ENCODE measurements around the gene RUSF1.
"Not testable (repeated sequence)": the region's sequence is repeated elsewhere in the genome, so short reads cannot be mapped to it uniquely, and the experiment has no call there.

The RUSF1 gene

GRCh38 chr16:31513884-31514283, 5.7 kb upstream of the RUSF1 start:
- DNase-seq = no peak

GRCh38 chr16:31513126-31513525, 4.9 kb upstream of the RUSF1 start:
- no peak for DNase-seq

- no peak for DNase-seq
Observed at GRCh38 chr16:31508706-31509195, 560 bp upstream of the RUSF1 start.

- no peak for DNase-seq
Observed at GRCh38 chr16:31507617-31507928, 618 bp downstream of the RUSF1 start.

GRCh38 chr16:31505483-31505882, 2.7 kb downstream of the RUSF1 start:
- no peak for DNase-seq

GRCh38 chr16:31504159-31504558, 4.0 kb downstream of the RUSF1 start:
- no peak for DNase-seq

- DNase-seq = not testable (repeated sequence)
Observed at GRCh38 chr16:31503555-31503954, 4.6 kb downstream of the RUSF1 start.

- DNase-seq = no peak
Observed at GRCh38 chr16:31502981-31503380, 5.2 kb downstream of the RUSF1 start.

GRCh38 chr16:31501966-31502348, 6.2 kb downstream of the RUSF1 start:
- no peak for DNase-seq

- DNase-seq = no peak
Observed at GRCh38 chr16:31501226-31501965, 6.8 kb downstream of the RUSF1 start.

- no peak for DNase-seq
Observed at GRCh38 chr16:31499928-31500327, 8.3 kb downstream of the RUSF1 start.

- no peak for DNase-seq
Observed at GRCh38 chr16:31498493-31498892, 9.7 kb downstream of the RUSF1 start.

GRCh38 chr16:31496670-31497069, 11.5 kb downstream of the RUSF1 start:
- no peak for DNase-seq

GRCh38 chr16:31493506-31494125, 14.6 kb downstream of the RUSF1 start:
- DNase-seq = no peak

- no peak for DNase-seq
Observed at GRCh38 chr16:31491778-31492418, 16.3 kb downstream of the RUSF1 start.

GRCh38 chr16:31489616-31490584, 18.3 kb downstream of the RUSF1 start:
- no peak for DNase-seq

GRCh38 chr16:31489298-31489564, 19.0 kb downstream of the RUSF1 start:
- no peak for DNase-seq

- no peak for DNase-seq
Observed at GRCh38 chr16:31488468-31489297, 19.5 kb downstream of the RUSF1 start.

- DNase-seq = peak; percentile 21 to 68 (median 53)
Observed at GRCh38 chr16:31487720-31488467, 20.3 kb downstream of the RUSF1 start.

GRCh38 chr16:31487071-31487719, 21.0 kb downstream of the RUSF1 start:
- no peak for DNase-seq

GRCh38 chr16:31486045-31486444, 22.1 kb downstream of the RUSF1 start:
- DNase-seq = no peak
